WTC11 (cell line): Measurements from ENCODE around the gene PTCH1.

Experiments
- CREB1 ChIP-seq: sonication (generic); formaldehyde crosslinking; IDR thresholded peaks from 2 replicates; pipeline ENCODE4 v1.8.0; 2023; ENCODE audit warnings: mild to moderate bottlenecking, missing genetic modification reagents
- ESRRA ChIP-seq: sonication (generic); formaldehyde crosslinking; IDR thresholded peaks from 2 replicates; pipeline ENCODE4 v1.8.1; 2022; ENCODE audit warnings: mild to moderate bottlenecking, missing genetic modification reagents, borderline replicate concordance
- FOXK1 ChIP-seq: sonication (generic); formaldehyde crosslinking; IDR thresholded peaks from 2 replicates; pipeline ENCODE4 v1.8.0; 2022; ENCODE audit warnings: mild to moderate bottlenecking, moderate library complexity, missing genetic modification reagents
- FOXP1 ChIP-seq: sonication (generic); formaldehyde crosslinking; IDR thresholded peaks from 2 replicates; pipeline ENCODE4 v1.8.0; 2022; ENCODE audit warnings: missing genetic modification reagents, mild to moderate bottlenecking, moderate library complexity, borderline replicate concordance
- NR1H2 ChIP-seq: sonication (generic); formaldehyde crosslinking; IDR thresholded peaks from 2 replicates; pipeline ENCODE4 v1.9.0; 2021; ENCODE audit warnings: mild to moderate bottlenecking, moderate library complexity, missing genetic modification reagents
- SMAD4 ChIP-seq: sonication (generic); formaldehyde crosslinking; IDR thresholded peaks from 2 replicates; pipeline ENCODE4 v1.8.0; 2022; ENCODE audit warnings: mild to moderate bottlenecking, missing genetic modification reagents
- TEAD4 ChIP-seq: sonication (generic); formaldehyde crosslinking; IDR thresholded peaks from 2 replicates; pipeline ENCODE4 v1.8.0; 2022; ENCODE audit warnings: mild to moderate bottlenecking, missing genetic modification reagents
- TF ChIP-seq, protein P1 (sequence below): sonication (generic); formaldehyde crosslinking; IDR thresholded peaks from 2 replicates; pipeline ENCODE4 v1.8.1; 2022; ENCODE audit warnings: missing genetic modification reagents, borderline replicate concordance
- TF ChIP-seq, protein P2 (sequence below): fragments of 200-600 bp; IDR thresholded peaks from 2 replicates; pipeline ENCODE4 v1.8.0; 2022; ENCODE audit warnings: antibody characterized with exemption

DNA sequence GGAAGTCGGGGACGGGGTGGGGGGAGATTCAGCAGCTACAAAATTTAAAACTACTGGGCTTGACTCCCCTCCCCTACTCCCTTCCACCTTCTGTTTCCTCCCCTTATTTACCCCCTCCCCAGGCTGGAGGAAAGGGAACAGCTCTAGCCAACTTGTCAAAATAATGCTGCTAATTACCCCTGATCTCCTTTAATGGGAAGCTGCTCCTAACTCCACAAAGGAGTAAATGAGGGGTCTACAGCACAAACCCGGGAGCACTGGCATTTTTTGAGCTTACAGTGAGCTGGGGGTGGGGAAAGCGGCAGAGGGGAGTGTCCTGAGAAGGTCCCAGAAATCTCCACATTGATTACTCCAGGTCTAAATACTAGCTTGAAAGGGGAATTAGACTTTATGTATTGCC is 3.1 kb downstream of the PTCH1 start:
- TF ChIP-seq, protein P1, sequence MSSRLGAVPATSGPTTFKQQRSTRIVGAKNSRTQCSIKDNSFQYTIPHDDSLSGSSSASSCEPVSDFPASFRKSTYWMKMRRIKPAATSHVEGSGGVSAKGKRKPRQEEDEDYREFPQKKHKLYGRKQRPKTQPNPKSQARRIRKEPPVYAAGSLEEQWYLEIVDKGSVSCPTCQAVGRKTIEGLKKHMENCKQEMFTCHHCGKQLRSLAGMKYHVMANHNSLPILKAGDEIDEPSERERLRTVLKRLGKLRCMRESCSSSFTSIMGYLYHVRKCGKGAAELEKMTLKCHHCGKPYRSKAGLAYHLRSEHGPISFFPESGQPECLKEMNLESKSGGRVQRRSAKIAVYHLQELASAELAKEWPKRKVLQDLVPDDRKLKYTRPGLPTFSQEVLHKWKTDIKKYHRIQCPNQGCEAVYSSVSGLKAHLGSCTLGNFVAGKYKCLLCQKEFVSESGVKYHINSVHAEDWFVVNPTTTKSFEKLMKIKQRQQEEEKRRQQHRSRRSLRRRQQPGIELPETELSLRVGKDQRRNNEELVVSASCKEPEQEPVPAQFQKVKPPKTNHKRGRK (CRISPR knock-in tag), result no peak
- TF ChIP-seq CREB1 (CRISPR knock-in tag) (no peak), TEAD4 (CRISPR knock-in tag) (no peak), SMAD4 (CRISPR knock-in tag) (no peak), ESRRA (CRISPR knock-in tag) (no peak), FOXP1 (CRISPR knock-in tag) (no peak), NR1H2 (CRISPR knock-in tag) (no peak), FOXK1 (CRISPR knock-in tag) (no peak)
- TF ChIP-seq, protein P2, sequence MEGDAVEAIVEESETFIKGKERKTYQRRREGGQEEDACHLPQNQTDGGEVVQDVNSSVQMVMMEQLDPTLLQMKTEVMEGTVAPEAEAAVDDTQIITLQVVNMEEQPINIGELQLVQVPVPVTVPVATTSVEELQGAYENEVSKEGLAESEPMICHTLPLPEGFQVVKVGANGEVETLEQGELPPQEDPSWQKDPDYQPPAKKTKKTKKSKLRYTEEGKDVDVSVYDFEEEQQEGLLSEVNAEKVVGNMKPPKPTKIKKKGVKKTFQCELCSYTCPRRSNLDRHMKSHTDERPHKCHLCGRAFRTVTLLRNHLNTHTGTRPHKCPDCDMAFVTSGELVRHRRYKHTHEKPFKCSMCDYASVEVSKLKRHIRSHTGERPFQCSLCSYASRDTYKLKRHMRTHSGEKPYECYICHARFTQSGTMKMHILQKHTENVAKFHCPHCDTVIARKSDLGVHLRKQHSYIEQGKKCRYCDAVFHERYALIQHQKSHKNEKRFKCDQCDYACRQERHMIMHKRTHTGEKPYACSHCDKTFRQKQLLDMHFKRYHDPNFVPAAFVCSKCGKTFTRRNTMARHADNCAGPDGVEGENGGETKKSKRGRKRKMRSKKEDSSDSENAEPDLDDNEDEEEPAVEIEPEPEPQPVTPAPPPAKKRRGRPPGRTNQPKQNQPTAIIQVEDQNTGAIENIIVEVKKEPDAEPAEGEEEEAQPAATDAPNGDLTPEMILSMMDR, result no peak
